ENCODE results near the gene CEBPA. TPM values are rescaled to one million over a fixed set of nuclear protein-coding genes. Genes with fewer than 3 reads are reported as not detected.

The CEBPA gene
- 5.7 and 8.1 TPM in 2 replicates for total RNA-seq

DNA sequence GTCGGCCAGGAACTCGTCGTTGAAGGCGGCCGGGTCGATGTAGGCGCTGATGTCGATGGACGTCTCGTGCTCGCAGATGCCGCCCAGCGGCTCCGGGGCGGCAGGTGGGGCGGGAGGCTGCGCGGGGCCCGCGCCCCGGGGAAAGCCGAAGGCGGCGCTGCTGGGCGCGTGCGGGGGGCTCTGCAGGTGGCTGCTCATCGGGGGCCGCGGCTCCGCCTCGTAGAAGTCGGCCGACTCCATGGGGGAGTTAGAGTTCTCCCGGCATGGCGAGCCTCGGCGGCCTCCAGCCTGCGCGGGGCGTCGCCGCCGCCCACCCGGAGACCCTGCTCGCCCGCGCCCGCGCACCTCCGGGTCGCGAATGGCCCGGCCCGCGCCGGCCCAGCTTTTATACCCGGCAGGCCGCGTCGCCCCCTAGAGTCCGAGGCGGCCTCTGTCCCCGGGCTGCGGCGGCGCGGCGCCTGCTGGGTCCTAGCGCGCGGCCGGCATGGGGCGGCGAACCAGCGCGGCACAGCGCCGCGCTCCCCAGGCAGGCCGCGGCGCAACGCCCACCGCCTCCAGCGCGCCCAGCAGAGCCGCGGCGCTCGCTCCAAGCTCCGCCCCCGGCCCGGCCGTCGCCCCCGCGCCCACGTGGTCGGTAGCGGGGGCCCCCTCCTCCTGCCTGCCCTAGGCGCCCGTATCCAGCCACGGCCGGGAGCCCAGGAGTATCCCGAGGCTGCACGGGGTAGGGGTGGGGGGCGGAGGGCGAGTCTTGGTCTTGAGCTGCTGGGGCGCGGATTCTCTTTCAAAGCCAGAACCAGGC lies at the start of gene CEBPA:
Gene CEBPA, minus strand, starts transcription at position 360 of the 799 bp plus-strand sequence. Its CDS starts 120 bp downstream, at position 240.

Other genes with a start within 250 kb of the CEBPA start
- gene RHPN2, start 237.6 kb downstream of the CEBPA start, total RNA-seq = 1.8 and 5.1 TPM in 2 replicates
- 5.2 and 6.7 TPM in 2 replicates for gene GPATCH1, start 221.4 kb downstream of the CEBPA start, total RNA-seq
- gene WDR88, start 170.4 kb downstream of the CEBPA start, total RNA-seq = not detected in 2 replicates
- gene LRP3, start 108.2 kb downstream of the CEBPA start, total RNA-seq = 40.7 and 48.3 TPM in 2 replicates
- 0.44 and 1.00 TPM in 2 replicates for gene SLC7A10, start 76.7 kb downstream of the CEBPA start, total RNA-seq
- gene CEBPG, start 71.2 kb upstream of the CEBPA start, total RNA-seq = 10.5 and 14.8 TPM in 2 replicates
- gene PEPD, start 219.3 kb upstream of the CEBPA start, total RNA-seq = 57.2 and 79.3 TPM in 2 replicates

Data from cardiac ventricle fibroblast (primary cell).